Activated T-helper 1 cell treated with Interleukin-2 at 50 U/mL for 16 hours (primary cell): Measurements from ENCODE around the gene TMEM174.

Source experiments
- DNase-seq: peaks from one replicate; pipeline ENCODE4 v3.0.0-alpha.2; 2020; ENCODE audit warnings: low read depth

The TMEM174 gene, protein sequence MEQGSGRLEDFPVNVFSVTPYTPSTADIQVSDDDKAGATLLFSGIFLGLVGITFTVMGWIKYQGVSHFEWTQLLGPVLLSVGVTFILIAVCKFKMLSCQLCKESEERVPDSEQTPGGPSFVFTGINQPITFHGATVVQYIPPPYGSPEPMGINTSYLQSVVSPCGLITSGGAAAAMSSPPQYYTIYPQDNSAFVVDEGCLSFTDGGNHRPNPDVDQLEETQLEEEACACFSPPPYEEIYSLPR

GRCh38 chr5:73172951-73173350, at the start of gene TMEM174:
TMEM174 (plus strand) TSS chr5:73173193; CDS start chr5:73173244, 51 bp downstream.
- DNase-seq: no peak

GRCh38 chr5:73125289-73125688, 47.7 kb upstream of the TMEM174 start:
- no peak for DNase-seq

DNA sequence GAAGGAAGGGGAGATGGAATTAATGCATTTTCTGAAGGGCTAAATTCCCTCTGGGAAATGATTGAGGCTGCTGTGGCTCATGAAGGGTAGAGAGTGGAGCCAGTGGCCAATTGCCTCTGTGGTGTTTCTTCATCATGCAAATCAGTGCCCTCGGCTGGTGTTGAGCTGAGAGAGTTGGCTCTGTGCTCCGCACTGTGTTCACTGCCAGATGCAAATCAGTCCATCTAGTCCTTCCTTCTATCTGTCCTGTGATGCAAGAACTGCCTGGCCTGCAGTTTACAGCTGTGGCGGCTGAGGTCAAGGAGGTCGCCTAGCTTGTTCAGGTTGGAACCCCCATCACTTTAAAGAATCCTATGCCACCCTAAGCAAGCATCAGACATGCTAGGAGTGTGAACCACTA, 46.6 kb upstream of the TMEM174 start:
- DNase-seq: no peak

DNA sequence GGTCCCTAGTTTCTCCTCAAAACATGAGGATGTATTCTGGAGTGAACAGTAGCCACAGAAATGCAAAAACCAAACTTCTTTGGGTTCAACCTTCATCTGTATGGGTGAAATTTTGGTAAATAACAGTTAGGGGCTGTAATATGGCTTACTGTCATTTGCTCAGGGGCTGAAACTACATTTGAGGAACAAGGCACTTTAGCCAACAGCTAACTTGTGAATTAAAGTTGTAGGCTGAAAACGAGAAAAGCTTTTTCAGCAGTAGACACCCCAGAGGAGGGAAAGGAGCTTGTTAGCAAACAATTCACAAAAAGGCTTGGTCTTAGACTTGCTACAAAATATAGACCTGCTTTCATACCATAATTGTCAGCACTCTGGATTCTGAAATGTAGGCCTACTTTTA, 46.0 kb upstream of the TMEM174 start:
- DNase-seq: no peak

DNA sequence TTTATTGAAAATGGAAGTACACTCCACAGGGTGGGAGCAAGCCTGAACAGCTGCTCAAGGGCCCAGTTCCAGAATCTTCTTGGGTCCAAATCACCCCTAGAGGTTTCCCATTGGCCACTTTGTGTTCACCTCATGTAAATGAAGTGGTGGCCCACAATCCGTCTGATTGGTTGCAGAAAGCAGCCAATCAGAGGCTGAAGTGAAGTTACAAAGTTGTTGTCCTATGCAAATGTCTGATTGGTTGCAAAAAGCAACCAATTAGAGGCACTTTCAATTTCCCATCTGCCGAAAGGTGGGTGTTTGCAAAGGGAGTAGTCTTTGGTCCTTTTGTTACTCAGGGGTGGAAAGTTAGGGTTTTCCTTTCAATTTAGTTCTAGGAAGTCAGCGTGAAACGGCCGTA, 43.9 kb upstream of the TMEM174 start:
- no peak for DNase-seq

DNA sequence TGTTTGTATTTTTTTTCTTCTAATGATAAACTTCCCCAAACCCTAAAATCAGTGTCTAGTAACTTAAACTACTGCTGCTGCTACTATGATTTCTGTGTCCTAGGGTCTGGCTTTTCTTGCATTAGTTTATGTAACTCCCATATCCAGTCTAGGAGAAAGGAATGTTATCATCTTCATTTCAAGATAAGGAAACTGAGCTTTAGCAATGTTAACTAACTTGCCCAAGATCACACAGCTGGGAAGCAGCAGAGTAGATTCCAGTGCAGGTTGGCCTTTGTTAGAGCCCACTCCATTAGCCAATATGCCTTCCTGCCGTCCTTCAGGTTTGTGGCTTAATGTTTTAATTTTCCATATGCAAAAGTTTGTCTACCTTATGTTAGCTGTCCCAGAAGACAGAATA, 42.2 kb upstream of the TMEM174 start:
- no peak for DNase-seq

DNA sequence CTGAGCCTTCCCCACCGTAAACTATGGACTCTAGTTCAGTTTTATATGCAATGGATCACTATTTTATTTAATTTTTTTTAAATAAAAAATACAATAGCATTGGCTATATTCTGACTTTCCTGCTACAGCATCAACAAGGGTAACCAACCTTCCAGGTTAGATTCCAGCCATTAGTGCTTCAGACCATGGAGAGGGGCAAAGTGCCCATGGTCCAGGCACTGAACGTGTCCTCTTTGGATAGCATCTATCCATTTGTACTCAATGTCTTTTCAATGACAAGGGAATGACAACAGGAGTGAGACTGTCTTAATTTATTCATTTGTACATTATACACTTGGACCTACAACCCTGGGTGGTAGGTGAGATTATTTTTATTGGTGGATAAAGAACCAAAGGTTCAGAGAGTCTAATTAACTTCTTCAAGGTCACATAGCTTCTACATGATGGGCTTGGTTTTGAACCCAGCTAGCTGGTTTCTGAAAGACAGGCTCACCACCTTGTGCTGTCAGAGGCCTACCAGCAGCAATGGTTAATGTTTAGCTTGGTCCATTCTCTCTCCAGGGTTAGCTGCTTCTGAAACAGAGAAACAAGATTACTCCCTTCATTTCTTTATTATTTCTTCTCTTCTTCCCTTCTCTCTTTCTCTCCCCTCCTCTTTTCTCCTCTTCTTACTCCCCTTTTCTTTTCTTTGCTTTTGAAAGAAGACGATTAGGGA, 41.1 kb upstream of the TMEM174 start:
- DNase-seq: no peak

- no peak for DNase-seq
Measured at GRCh38 chr5:73132759-73133158, 40.2 kb upstream of the TMEM174 start.

DNA sequence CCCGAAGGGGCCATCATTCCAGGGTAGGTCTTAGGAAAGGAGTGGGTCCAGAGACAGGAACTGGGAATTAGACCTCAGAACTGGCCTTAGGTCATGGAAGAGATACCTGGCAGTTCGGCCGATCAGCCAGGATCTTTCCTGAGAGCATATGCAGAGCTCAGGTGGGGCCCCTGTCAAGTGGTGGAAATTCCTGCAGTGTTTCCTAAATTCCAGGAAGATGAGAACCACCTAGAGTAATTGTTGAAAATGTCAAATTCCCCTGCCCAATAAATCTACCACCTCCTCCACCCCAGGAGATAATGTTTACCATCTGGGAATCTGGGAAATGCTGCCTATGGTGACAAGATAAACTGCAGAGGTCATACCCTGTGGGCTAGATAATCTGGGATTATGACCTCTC, 38.0 kb upstream of the TMEM174 start:
- no peak for DNase-seq

DNA sequence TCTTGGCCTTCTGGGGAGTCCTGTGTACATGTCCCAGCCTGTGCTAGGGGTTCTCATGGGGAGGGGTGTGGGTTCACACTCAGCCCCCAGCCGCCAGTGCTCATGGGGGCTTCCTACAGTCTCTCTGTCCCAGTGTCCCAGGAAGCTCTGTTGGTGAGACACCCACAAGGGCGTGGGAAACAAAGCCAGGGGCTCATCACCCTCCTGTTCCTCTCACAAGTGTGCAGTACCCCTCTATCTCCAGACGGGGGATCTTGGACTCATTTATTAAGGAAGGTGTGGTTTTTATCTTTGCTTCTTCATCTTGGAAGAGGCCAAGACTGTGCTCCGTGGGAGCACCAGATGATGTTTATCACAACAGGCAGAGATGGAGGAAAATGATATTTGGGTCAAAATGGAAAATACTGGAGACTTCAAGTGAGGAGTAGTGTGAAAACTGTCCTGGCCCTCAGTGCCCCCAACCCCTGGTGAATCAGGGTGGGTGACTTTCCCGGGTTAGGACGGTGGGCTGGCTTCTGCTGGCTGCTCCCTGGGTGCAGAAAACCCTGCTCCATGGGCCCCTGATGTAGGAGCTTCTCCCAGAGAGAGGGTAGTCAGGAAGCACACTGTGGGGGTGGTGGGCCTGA, 37.5 kb upstream of the TMEM174 start:
- no peak for DNase-seq

DNA sequence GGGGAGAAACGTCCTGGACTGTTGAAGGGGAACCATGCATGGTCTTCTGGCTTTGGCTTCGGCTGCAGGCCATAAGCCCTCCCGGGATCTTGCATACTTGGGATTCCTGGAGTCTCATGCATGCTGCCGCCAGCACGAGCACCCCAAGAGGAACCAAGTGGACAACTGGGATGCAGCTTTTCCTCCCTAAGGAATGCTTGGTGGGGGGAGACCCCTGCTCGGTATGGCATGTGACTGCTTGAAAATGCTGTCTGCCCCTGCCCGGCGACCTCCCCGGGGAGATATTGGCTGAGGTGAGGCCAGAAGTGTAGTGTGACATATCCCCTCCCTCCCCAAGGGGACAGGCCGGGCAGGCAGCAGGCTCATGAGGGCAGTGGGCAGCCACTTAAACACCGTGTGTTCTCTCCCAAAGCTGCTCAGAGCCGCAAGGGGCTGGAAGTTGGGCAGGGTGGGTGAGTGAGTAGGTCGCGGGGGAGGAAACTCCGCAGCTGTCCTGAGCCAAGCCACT, 36.9 kb upstream of the TMEM174 start:
- no peak for DNase-seq

- no peak for DNase-seq
Measured at GRCh38 chr5:73137563-73138530, 35.1 kb upstream of the TMEM174 start.

- no peak for DNase-seq
Measured at GRCh38 chr5:73139485-73139884, 33.5 kb upstream of the TMEM174 start.

DNA sequence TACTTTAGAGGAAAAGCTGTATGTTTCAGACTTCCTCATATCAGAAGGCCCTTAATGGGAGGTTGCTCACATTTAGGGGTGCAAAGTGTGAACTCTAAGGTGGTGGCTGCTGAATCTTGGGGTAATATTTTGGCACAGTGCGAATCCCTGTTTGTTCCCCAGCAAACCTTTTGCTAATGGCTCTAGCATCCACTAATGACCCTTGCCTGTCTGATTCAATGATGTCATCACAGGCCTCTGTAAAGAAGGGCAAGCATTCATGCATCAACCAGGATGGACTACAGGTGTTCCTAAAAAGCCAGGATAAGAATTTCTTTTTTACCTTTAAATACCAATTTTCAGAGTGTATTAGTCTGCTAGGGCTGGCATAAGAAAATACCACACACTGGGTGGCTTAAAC, 32.2 kb upstream of the TMEM174 start:
- DNase-seq: no peak

DNA sequence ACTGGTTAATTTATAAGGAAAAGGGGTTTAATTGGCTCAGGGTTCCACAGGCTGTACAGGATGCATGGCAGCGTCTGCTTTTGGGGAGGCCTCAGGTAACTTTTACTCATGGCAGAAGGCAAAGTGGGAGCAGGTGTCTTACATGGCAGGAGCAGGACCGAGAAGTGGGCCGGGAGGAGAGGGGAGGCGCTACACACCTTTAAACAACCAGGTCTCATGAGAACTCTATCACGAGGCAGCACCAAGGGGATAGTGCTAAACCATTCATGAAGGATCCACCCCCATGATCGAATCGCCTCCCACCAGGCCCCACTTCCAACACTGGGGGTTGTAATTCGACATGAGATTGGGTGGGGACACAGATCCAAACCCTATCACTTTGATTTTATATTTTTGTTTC, 31.0 kb upstream of the TMEM174 start:
- DNase-seq: no peak

GRCh38 chr5:73143716-73144115, 29.3 kb upstream of the TMEM174 start:
- DNase-seq: no peak

GRCh38 chr5:73149540-73149939, 23.5 kb upstream of the TMEM174 start:
- DNase-seq: no peak

GRCh38 chr5:73150876-73151275, 22.1 kb upstream of the TMEM174 start:
- DNase-seq: no peak

DNA sequence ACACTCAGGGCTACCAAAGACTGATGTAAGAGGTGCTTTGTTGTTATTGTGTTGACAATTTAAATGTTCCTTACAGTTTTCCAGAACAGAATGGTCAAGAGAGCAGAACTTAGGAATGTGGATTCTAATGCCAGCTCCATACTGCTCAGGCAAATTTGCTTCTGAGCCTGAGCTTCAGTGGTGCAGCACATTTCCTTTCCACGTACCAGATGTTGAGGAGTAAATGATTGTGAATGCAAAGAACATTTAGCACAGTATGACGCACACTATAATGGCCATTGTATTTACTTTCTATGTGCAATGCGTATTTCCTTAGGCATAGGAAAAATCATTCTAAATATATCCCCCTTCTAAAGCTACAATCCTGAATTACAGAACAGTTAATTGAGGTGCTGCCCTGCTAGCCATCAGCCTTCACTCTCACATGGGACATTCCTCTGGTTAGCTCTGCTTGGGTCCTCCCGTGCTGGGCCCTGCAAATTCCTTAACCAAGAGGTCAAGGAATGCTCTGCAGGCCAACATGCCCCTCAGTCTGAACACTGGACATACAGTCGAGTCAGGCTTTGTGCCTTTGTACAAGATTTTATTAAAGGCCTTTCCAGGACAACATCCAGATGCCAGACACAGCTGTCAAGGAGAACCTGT, 21.1 kb upstream of the TMEM174 start:
- DNase-seq: no peak

DNA sequence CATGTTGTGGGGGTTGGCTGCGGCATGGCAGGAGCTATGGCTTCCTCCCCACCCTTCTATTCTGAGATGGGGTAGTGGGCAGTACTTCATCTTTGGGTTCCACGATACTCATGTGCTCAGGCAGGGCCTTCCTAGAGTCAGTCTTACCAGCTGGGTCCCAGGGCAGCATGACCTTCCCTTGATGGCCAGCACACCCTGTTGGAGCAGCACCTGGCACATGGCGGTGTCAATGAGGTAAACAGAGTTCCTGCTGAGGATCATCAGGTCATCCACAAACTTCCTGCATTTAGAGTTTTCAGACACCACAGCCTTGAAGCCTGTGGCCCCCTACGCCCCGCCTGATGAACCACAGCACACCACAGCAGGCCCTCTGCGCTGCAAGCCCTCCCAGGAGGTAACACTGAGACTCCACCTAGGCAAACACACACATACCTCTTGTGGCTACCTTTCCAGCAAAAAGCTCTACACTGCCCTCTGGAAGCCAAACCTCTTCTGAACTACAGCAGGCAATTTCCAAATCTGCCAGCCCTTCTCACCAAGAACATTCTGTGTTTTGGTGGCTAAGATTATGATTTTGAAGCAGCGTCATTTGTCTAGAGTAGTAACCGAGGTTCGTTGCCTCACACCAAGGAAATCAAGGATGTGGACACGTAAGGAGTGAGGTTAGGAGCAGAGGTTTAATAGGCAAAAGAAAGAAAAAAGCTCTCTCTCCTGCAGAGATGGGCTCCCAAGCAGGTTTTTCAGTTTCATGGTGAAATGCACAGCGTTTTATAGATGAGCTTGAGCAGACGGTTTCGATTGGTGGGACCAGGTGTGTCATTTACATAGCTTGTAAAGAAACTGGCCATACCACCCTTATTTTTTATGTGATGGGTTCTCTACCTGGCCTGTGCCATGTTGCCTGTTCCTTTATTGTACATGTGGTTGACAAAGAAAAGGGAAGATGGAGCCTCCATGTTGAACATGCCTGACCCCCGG, 20.3 kb upstream of the TMEM174 start:
- DNase-seq: no peak
